Transverse colon (tissue), 4 donors: ENCODE results near the gene AFF1.

Source experiments
- CTCF ChIP-seq, 5 experiments: fragments of 200-600 bp in 3 of 5; fragments of 450-650 bp in 2 of 5; sonication (generic) in 3 of 5; IDR thresholded peaks; 1 replicate in 2 of 5; 2 replicates in 3 of 5; pipeline ENCODE4 v1.5.1; 2016 to 2017; ENCODE audit warnings: antibody characterized with exemption in 5 of 5, inconsistent platforms in 3 of 5, mild to moderate bottlenecking in 2 of 5, moderate library complexity in 1 of 5
- EP300 ChIP-seq: sonication (generic); formaldehyde crosslinking; IDR thresholded peaks from one replicate; pipeline ENCODE4 v1.6.1; 2017; ENCODE audit warnings: antibody characterized with exemption, low read depth
- POLR2A ChIP-seq: fragments of 450-650 bp; IDR thresholded peaks from one replicate; pipeline ENCODE4 v1.6.1; 2016; ENCODE audit warnings: antibody characterized with exemption, mild to moderate bottlenecking, moderate library complexity
- POLR2AphosphoS5 ChIP-seq, 3 donors: sonication (generic); formaldehyde crosslinking; IDR thresholded peaks; one replicate each; pipeline ENCODE4 v1.6.1; 2016; ENCODE audit warnings: antibody characterized with exemption in 3 of 3

DNA sequence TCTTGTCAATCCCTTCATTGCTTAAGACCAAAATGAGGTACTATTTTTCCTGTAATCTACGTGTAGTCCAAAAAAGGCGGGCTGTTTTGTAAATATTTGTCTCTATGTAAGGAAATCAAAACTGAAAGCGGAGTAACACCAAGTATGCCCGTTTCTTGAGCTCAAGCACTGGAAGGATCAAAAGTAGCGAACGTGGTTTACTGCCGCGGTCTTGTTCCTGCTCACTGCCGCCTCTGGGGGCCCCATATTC is 71.5 kb downstream of the AFF1 start:
- peak in 1 of 5 experiments; percentile 24 for TF ChIP-seq CTCF (IDR thresholded peaks at IDR 0.05)
- TF ChIP-seq POLR2AphosphoS5 (IDR thresholded peaks at IDR 0.05): no peak
- no peak for TF ChIP-seq EP300
- no peak for TF ChIP-seq POLR2A
